Colonic mucosa (tissue), 4 donors: ENCODE measurements around the gene MND1. TPM values are rescaled to one million over a fixed set of nuclear protein-coding genes. Genes with fewer than 3 reads are reported as not detected.

ENCODE experiments used
- DNase-seq: peaks from one replicate; pipeline ENCODE4 v3.0.0-alpha.2; 2020
- H3K27ac ChIP-seq: fragments of 200-600 bp; one replicate; pipeline ENCODE4 v1.8.0; 2021
- H3K27me3 ChIP-seq: fragments of 200-600 bp; one replicate; pipeline ENCODE4 v1.8.0; 2021
- H3K36me3 ChIP-seq: fragments of 200-600 bp; one replicate; pipeline ENCODE4 v1.8.0; 2021
- H3K4me1 ChIP-seq: fragments of 200-600 bp; one replicate; pipeline ENCODE4 v1.8.0; 2021; ENCODE audit warnings: mild to moderate bottlenecking
- H3K4me3 ChIP-seq: fragments of 200-600 bp; one replicate; pipeline ENCODE4 v1.8.0; 2021
- H3K9ac ChIP-seq, 2 donors: one replicate each; pipeline ENCODE4 v1.7.0; 2013; ENCODE audit warnings: control low read depth in 2 of 2, low read depth in 2 of 2, low read length in 2 of 2
- H3K9me3 ChIP-seq: fragments of 200-600 bp; one replicate; pipeline ENCODE4 v1.8.0; 2021
- intact Hi-C: fragments of 100-400 bp; cut with DNase I; formaldehyde crosslinking; loops from one replicate; pipeline ENCODE4 v1.14.1; 2022
- total RNA-seq, 2 donors: library from RNA; stranded (reverse); fragmentation: NEBNext Ultra II Directional in 1 of 2; extraction: Animal tissue kit (Norgen Biotek cat#: 25700) in 1 of 2; gene quantifications; one replicate each; pipeline ENCODE4 v1.2.1, GENCODE V29; 2021
- TF ChIP-seq, protein P1 (sequence below): fragments of 200-600 bp; IDR thresholded peaks from one replicate; pipeline ENCODE4 v1.8.0; 2022; ENCODE audit warnings: antibody characterized with exemption, mild to moderate bottlenecking
- donor health status: healthy.
- donor health status: DM: no; HTN: no; CAD: no.
- donor health status: DM: no; HTN: no; CAD: no.

Gene MND1
- total RNA-seq, 2 donors from 2014 or later = 4.8 to 11.7 TPM

DNA sequence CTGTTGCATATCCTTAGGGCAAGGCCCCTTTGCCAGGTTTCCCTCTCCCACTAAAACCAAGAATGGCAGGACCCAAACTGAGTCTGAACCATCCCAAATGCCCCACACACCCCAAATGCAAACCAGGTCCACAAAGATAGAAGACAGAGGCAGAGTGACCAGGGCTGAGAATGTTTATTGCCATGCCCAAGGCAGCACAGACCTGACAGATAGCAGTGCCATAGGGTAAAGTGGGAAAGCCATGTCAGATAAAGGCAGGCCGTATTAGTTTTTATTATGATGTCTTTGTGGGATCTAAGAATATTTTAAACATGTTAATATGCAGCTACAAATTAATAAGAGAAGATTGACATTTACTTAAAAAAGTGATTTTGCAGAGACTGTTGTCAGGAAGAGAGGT is 29.6 kb upstream of the MND1 start:
- Histone ChIP-seq H3K27me3 (no peaks in the 10 kb centered on the region), H3K9me3 (no peaks in the 10 kb centered on the region), H3K9ac (no peak overlapping the region), H3K4me1 (no peaks in the 10 kb centered on the region), H3K36me3 (no peaks in the 10 kb centered on the region), H3K4me3 (no peak overlapping the region), H3K27ac (no peak overlapping the region)
- TF ChIP-seq, protein P1, sequence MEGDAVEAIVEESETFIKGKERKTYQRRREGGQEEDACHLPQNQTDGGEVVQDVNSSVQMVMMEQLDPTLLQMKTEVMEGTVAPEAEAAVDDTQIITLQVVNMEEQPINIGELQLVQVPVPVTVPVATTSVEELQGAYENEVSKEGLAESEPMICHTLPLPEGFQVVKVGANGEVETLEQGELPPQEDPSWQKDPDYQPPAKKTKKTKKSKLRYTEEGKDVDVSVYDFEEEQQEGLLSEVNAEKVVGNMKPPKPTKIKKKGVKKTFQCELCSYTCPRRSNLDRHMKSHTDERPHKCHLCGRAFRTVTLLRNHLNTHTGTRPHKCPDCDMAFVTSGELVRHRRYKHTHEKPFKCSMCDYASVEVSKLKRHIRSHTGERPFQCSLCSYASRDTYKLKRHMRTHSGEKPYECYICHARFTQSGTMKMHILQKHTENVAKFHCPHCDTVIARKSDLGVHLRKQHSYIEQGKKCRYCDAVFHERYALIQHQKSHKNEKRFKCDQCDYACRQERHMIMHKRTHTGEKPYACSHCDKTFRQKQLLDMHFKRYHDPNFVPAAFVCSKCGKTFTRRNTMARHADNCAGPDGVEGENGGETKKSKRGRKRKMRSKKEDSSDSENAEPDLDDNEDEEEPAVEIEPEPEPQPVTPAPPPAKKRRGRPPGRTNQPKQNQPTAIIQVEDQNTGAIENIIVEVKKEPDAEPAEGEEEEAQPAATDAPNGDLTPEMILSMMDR = no peak
- intact Hi-C loops = loop anchor here (10.0 kb wide), 1 partner anchor 110 kb away; the partner anchor contains the start of gene TRIM2
- DNase-seq = no peak

DNA sequence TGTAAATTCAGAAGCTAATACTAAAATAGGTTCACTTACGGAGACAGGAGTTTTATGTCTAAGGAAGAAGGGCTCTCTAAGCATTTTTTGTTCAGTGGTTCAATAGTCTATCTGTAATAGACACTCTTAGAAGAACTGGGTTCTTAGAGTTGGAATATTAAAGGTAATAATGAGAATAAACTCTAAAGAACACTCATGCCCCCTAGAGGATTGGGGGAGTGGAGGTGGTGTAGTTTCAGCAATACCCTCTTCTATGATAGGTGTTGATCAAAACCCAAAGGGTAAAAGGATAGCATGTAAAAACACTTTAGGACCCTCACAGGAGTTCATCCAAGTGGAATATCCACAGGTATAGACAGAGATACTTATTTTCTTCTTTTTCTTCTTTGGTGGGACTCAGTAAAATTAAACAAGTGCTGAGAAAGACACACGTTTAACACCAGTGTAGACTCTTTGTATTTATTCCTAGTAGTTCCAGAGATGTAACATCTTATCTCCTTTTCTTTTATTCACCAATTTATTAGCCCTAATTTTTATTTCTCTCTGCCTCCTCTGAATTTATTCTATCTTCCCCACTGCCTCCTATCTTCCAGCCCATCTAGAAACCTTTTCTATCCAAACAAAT is 25.7 kb upstream of the MND1 start:
- H3K4me1 ChIP-seq = no peaks in the 10 kb centered on the region
- H3K36me3 ChIP-seq = no peaks in the 10 kb centered on the region
- TF ChIP-seq, protein P1 = peak; percentile 37
- H3K9ac ChIP-seq = no peak overlapping the region
- no peak overlapping the region for H3K4me3 ChIP-seq
- no peaks in the 10 kb centered on the region for H3K27me3 ChIP-seq
- no peak overlapping the region for H3K27ac ChIP-seq
- H3K9me3 ChIP-seq = no peaks in the 10 kb centered on the region
- no peak for DNase-seq
- intact Hi-C loops = loop anchor here (10.0 kb wide), 1 partner anchor 114 kb away; the partner anchor contains the start of gene TRIM2

DNA sequence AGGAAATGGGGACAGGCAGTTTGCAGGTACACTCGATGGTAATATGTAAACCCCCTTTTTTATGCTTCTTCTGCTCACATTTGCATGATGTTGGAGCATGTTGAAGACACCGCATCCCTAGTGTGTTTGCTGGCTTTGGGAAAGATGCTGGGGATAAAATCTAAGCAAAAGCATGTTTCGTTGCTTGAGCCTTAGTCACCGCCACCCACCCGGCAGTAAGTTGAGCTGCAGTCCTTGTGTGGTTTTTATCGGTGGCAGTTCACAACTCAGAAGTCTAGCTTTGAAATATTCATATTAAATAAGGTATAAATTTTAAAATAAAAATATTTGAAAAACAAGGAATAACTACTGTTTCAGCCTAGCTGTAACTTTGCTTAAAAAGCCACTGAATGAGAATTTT is 21.7 kb upstream of the MND1 start:
- TF ChIP-seq, protein P1 = no peak
- no peaks in the 10 kb centered on the region for H3K4me1 ChIP-seq
- DNase-seq = no peak
- no peaks in the 10 kb centered on the region for H3K36me3 ChIP-seq
- H3K4me3 ChIP-seq = no peak overlapping the region
- no peaks in the 10 kb centered on the region for H3K9me3 ChIP-seq
- no peak overlapping the region for H3K27ac ChIP-seq
- no peaks in the 10 kb centered on the region for H3K27me3 ChIP-seq
- no peak overlapping the region for H3K9ac ChIP-seq
- intact Hi-C loops = loop anchor here (5.0 kb wide), 1 partner anchor 180 kb away; no protein-coding TSS in a partner anchor

DNA sequence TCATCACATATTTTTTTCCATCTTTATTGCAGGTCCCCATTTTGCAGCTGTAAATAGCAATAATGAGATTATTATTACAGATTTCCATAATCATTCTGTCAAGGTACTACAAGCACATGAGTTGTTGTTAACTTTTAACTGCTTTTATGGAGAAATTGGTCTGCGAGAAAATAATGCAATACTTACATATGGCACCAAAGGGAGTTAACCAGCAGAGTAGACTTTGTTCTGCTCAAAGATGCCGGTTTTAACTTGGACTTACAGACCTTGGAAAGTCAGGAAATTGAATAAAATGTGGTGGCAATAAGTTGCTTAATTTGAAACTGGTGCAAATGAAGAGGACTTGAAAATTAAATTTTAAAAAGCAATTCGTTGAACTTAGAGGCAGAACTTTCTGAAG is 20.4 kb upstream of the MND1 start:
- Histone ChIP-seq H3K9ac (no peak overlapping the region), H3K4me3 (no peak overlapping the region), H3K27ac (no peak overlapping the region), H3K4me1 (no peaks in the 10 kb centered on the region), H3K27me3 (no peaks in the 10 kb centered on the region), H3K36me3 (no peaks in the 10 kb centered on the region), H3K9me3 (no peaks in the 10 kb centered on the region)
- no peak for DNase-seq
- TF ChIP-seq, protein P1 = no peak
- intact Hi-C loops = loop anchor here (5.0 kb wide), 1 partner anchor 182 kb away; no protein-coding TSS in a partner anchor

DNA sequence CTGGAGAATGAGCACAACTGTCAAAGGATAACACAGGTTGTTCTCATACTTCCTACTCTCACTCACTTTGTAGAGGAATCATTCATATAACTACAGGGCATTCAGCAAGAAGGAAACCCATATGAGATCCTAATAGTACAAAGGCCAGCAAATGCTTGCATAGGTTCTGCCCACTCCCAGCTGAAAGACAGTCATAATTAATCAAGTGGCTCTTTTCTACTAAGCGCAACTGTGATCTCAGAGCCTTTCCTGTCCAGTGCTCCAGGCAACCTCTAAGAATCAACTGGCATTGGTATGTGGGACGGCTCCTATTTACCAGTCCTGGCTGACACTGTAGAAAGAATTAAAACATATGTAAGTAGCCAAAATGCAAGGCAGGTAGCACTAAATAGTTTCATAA is 18.9 kb upstream of the MND1 start:
- Histone ChIP-seq H3K4me3 (no peak overlapping the region), H3K27me3 (no peaks in the 10 kb centered on the region), H3K36me3 (no peaks in the 10 kb centered on the region), H3K9ac (no peak overlapping the region), H3K4me1 (no peaks in the 10 kb centered on the region), H3K27ac (no peak overlapping the region), H3K9me3 (no peaks in the 10 kb centered on the region)
- DNase-seq = no peak
- intact Hi-C loops = no loop called here
- TF ChIP-seq, protein P1 = no peak
